HL-60/S4 (cell line): ENCODE results near the gene FASTKD1.

ENCODE experiments used
- in situ Hi-C: fragments of 300-500 bp; cut with MboI; formaldehyde crosslinking; loops from 2 replicates; pipeline ENCODE4 v1.14.3; 2022; ENCODE audit warnings: low sequenced_read_pairs

The FASTKD1 gene

DNA sequence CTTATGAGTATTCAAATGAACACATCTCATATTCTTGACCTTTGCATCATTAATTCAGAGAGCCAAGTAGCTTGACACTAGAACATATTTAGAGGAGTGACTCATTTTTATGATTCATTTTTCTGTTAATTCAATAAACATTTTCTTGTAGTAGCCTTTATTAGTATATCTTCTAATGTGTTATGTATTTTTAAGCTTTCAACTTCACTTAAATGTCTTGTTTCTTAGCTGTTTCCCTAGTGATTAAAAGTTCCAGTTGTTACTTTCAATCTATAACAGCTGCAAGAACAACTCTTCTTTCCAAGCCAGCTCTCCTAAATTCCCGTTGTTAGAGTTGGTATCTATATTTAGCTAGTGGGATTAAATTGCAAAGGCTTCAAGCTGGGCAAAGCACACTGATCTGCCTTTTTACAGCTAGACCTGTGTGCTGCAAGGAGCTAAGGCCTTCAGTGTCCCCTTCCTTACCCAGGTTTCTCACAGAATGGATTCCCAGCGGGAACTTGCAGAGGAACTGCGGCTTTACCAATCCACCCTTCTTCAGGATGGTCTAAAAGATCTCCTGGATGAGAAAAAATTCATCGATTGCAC, 64.3 kb downstream of the FASTKD1 start, which contains the start of gene KLHL41:
TSS of gene KLHL41 (plus strand) at position 405 of the 588 bp plus-strand sequence. CDS start at position 482, 77 bp downstream.
- in situ Hi-C loops, result no loop called here

DNA sequence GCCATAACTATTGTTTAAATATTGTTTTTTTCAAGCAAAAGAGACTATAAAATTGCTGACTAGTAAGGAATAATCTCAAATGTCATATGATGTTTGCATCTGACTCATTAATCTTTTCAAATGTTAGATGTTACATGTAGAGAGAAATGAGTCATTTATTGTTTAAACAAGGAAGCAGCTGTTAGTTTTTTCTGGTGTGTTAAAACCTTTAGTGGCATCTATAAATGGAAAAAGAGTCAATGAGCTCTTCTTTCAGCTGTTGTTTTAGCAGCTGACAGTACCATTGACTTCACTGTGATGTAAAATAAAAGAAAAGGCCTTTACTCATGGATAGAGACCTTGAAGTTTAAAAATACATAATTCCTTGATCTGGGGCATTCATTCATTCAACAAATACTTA, 66.0 kb downstream of the FASTKD1 start:
- in situ Hi-C loops, result no loop called here

DNA sequence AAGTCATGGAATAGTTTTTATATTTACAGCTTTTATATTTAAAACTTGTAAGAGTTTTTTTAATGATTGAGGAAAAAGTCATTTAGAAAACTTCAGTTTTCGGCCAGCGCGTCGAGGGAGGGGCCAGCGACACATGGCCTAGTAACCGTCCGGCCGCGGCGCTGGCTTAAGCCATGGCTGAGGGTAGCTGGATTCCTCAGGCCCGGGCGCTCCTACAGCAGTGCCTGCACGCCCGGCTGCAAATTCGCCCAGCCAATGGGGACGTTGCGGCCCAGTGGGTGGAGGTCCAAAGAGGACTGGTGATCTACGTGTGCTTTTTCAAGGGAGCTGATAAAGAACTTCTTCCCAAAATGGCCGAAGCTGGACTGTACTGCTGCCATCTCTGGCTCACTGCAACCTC, 69.0 kb downstream of the FASTKD1 start:
- in situ Hi-C loops, result no loop called here

DNA sequence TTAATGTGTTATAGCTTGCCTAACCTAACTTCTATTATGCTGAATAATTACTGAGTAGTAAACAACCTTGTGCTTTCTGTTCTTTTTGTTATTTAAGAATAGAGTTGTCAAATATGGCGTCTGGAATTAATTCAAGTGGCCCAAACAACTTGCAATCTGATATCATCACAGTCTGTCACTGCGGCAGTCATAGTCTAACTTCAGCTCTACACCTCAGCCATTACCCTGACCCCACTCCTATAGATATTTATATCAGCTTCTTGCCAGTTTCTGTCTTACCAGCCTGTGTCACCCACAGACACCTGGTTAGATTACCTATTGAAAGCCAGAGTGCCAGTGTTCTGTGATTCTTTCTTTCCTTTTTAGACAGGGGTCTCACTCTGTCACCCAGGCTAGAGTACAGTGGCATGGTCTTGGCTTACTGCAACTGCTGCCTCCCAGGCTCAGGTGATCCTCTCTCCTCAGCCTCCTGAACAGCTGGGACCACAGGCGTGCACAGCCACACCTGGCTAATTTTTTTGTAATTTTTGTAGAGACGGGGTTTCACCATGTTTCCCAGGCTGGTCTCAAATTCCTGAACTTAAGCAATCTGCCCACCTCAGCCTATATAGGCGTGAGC, 78.2 kb downstream of the FASTKD1 start:
- in situ Hi-C loops, result no loop called here

DNA sequence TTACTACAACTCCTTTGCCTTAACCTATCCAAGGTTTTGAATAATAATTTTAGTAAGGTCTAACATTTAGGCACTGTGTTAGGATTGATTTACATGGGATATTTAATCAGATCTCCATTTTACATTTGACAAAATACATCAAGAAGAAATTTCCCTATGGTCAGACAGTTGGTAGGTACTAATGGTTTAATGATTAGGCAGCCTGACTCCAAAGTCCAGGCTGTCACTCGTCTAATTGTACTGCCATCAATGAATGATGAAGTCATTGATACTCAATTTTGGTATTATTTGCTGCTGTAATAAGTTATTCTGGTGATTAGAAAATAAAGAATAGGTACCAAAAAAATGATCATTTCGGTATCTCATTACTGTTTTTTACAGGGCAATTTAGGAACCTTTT, 80.3 kb downstream of the FASTKD1 start:
- in situ Hi-C loops, result no loop called here

DNA sequence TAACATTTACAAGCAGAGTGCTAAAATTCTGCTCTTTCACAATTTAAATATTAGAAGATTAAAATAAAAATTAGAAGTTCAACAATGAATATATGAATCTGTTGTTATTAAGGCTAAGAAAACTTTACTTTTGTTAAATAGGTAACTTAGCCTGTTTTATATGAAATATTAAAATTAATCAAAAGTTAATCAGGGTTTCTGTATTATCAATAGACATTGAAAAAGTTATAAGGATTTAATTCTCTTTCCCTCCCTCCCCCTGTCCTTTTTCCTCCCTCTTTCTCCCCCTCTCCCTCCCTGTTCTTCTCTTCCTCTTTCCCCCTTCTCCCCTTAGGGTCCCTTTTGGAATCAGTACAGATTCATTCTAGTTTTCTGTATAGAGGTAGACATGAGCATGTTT, 82.3 kb downstream of the FASTKD1 start:
- in situ Hi-C loops, result no loop called here

DNA sequence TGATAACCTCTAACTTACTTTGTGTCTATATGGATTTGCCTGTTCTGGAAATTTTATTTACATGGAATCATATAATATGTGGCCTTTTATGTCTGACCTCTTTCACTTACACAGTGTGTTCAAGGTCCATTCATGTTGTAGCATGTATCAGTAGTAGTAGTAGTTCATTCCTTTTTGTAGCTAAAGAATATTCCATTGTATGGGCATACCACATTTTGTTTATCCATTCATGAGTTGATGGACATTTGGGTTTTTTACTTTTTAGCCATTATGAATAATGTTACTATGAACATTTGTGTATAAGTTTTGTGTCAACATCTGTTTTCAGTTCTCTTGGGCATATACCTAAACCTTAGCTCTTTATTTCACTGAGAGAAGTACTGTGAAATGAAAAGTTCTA, 82.8 kb downstream of the FASTKD1 start:
- in situ Hi-C loops, result no loop called here

DNA sequence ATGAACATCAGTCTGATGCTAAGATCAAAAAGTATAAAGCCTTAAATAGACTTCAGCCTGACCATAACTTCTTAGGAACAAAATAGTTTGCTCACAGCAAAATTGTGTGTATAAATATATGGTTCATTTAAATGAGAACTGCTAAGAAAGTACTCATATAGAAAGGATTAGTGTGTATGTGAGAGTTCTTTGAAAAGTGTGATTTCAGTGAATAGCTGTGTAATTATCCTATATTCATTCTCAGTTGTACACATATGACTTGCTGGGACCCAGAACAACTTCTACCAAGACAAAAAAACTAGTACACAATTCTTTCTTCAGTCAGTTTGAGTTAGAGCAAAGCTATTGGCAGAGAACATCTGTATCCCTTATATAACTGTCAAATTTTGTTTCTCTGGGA, 87.2 kb downstream of the FASTKD1 start:
- in situ Hi-C loops, result no loop called here

DNA sequence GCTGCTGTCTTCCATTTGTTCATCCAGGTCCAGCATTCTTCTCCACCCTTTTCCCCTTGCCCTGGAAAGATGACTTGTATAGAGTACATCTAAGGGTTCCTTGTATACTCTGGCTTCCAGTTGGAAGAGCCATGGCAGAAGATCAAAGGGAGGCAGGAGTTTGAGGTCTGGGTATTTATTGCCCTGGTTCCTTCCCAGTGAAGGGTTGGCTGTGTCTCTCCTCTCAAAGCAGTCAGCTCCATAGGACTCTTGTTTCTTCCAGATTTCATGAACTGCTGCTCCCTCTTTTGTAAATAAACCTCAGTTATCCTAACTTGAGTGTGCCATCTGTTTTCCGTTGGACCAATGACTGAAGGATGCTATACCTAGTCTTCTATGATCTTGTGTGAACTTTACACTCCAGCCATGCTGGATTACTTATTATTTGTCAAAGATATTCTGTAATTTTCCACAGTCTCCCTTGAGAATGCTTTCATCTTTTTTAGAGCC, 88.0 kb downstream of the FASTKD1 start:
- in situ Hi-C loops, result no loop called here

DNA sequence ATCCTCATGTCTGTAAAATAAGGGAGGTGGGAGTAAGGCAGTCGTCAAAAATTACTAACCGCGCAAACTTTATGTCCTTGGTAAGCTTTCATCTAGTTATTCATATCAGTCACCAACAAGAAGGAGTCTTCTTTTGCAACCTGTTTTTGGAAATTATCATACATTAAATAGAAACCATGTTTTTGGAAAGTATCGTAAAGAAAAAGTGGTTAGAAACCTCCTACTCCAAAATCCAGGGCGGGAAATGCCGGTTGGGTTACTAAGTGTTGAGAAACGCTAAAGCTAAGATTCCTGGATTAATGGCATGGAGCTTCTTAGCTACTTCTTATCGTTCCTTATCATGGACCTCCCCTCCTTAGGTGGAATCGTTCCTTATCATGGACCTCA, 93.6 kb downstream of the FASTKD1 start:
- in situ Hi-C loops, result no loop called here
